ENCODE results near the gene TTLL8. TPM values are rescaled to one million over a fixed set of nuclear protein-coding genes. Genes with fewer than 3 reads are reported as not detected.

The TTLL8 gene
- total and polyA plus RNA-seq, 2 donors (not counting 3 experiments of a cell fraction or from before 2014, with no cell fraction given) = not detected

DNA sequence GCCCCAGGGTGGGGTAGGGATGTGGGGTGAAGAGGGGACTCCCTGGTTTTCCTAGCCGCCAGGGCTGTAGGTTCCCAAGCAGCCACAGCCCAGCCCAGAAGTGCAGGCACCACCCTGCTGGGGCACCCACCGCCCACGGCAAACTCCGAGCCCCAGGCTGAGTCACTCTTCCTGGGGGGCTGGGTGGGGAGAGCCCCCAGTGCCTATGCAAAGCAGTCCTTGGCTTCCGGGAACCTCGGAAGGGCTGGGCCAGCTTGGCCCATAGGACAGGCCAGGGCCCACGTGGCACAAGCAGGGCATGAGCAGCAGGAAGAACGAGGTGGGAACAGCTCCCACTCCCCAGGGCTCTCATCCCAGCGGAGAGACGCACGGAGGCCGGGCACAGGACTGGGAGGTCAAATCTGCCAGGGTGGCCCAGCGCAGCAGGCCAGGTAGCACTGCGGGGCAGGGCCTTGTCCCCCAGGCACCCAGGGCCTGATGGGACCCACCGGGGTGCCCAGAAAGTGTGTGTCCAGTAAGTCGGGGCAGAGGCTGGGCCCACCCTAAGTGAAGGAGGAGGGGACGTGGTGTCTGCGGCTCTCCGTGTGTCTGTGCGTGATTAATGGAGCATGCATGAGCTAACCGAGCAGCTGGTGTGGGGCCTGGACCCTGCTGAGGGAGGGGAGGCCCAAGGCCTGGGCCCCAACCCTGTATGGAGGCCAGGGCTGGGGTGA lies 41.0 kb downstream of the TTLL8 start:
- no peaks in the 10 kb centered on the region for H3K79me2 ChIP-seq (ENCODE audit: control insufficient read depth, insufficient read depth, low read length)
- intact Hi-C loops (cut with micrococcal nuclease) = no loop called here
- POLR2A ChIA-PET = no interaction called here
- no peak overlapping the region for H3K4me2 ChIP-seq (ENCODE audit: insufficient read depth, low read length)
- H3K4me3 ChIP-seq (replicated peaks in 1 of 3; ENCODE audit: insufficient read depth in 1 of 3, low read depth in 1 of 3, low read length in 3 of 3) = no peak overlapping the region
- no peaks in the 10 kb centered on the region for H3K9me1 ChIP-seq (replicated peaks; ENCODE audit: control insufficient read depth, extremely low read depth, insufficient read depth, low read length)
- no peaks in the 10 kb centered on the region for H3K9me3 ChIP-seq (replicated peaks; ENCODE audit: control insufficient read depth, insufficient read depth, low read length)
- H3K36me3 ChIP-seq (ENCODE audit: control insufficient read depth in 2 of 2, extremely low read depth in 1 of 2, insufficient read depth in 2 of 2, low read length in 2 of 2) = no peaks in the 10 kb centered on the region
- no peaks in the 10 kb centered on the region for H4K20me1 ChIP-seq (replicated peaks; ENCODE audit: control insufficient read depth, extremely low read depth, insufficient read depth, low read length)
- no TSS peak for BruUV-seq (replicated peaks)
- dilution Hi-C loops (cut with MboI; ENCODE audit: extremely low pct_ligation_motif_present, low sequenced_read_pairs) = no loop called here
- CTCF ChIA-PET = interaction anchor here (1.6 kb wide), 2 partner anchors 13 to 14 kb away, joined by 5 to 14 read pairs; no protein-coding TSS in a partner anchor
- DNase-seq (ENCODE audit: low read depth, low spot score) = no peak
- H2AFZ ChIP-seq (ENCODE audit: low read depth, low read length) = no peak overlapping the region
- peaks cover 23 to 32% of the 10 kb centered on the region in 2 experiments for H3K27me3 ChIP-seq (ENCODE audit: control insufficient read depth in 2 of 2, insufficient read depth in 2 of 2, low read length in 2 of 2)
- no peaks in the 10 kb centered on the region for H3K4me1 ChIP-seq (ENCODE audit: control insufficient read depth, extremely low read depth, insufficient read depth, low read length)
- TF ChIP-seq CTCF (IDR thresholded peaks at IDR 0.05; ENCODE audit: extremely low read depth in 1 of 2, insufficient read depth in 1 of 2, low read depth in 1 of 2, low read length in 2 of 2) (no peak), POLR2A (IDR thresholded peaks at IDR 0.05; ENCODE audit: low read depth, low read length) (no peak), MAX (IDR thresholded peaks at IDR 0.05; ENCODE audit: insufficient read depth, insufficient read length) (no peak), MYC (IDR thresholded peaks at IDR 0.05; ENCODE audit: low read depth, low read length) (no peak), JUN (IDR thresholded peaks at IDR 0.05; ENCODE audit: borderline replicate concordance, insufficient read depth, insufficient read length, low read depth) (no peak), EZH2 (IDR thresholded peaks at IDR 0.05; ENCODE audit: borderline replicate concordance, low read depth, low read length, severe bottlenecking) (no peak), FOS (IDR thresholded peaks at IDR 0.05; ENCODE audit: borderline replicate concordance, insufficient read depth, low read length) (no peak), POLR2AphosphoS5 (IDR thresholded peaks at IDR 0.05; ENCODE audit: insufficient read depth, low read depth, low read length) (no peak), GATA2 (IDR thresholded peaks at IDR 0.05; ENCODE audit: insufficient read depth, insufficient read length, low read depth, low read length) (no peak)
- no peak overlapping the region for H3K27ac ChIP-seq (ENCODE audit: insufficient read depth, low read depth, low read length)
- H3K9ac ChIP-seq (replicated peaks; ENCODE audit: extremely low read depth, insufficient read depth, low read length) = no peak overlapping the region
- no peak for FAIRE-seq
